HG03064 (cell line): ENCODE results near the gene SLC5A6.
"Not testable (repeated sequence)": the region's sequence is repeated elsewhere in the genome, so short reads cannot be mapped to it uniquely, and the experiment has no call there.

ENCODE experiments used
- ATAC-seq: cut with Tn5 transposase; IDR thresholded peaks from one replicate; pipeline ENCODE4 v1.9.1; 2021; ENCODE audit warnings: low read depth; ENCODE audit not compliant: unreplicated experiment

The SLC5A6 gene

GRCh38 chr2:27177441-27178351 lies 34.4 kb downstream of the SLC5A6 start:
- no peak for ATAC-seq

GRCh38 chr2:27175781-27176180 lies 36.3 kb downstream of the SLC5A6 start:
- not testable (repeated sequence) for ATAC-seq

DNA sequence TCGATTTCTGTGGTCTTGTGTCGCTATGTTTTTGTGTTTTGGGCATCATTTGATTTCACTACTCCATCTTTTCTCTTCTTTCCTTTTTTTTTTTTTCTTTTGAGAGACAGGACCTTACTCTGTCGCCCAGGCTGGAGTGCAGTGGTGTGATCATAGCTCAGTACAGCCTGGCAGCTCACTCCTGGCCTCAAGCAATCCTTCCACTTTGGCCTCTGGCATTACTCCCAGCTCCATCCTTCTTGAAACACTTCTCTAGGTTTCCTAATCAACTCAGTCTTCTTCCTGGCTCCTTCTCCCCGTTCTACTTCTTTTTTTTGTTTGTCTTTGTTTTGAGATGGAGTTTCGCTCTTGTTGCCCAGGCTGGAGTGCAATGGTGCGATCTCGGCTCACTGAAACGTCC lies 36.7 kb downstream of the SLC5A6 start:
- ATAC-seq = no peak

GRCh38 chr2:27174638-27175037 lies 37.4 kb downstream of the SLC5A6 start:
- ATAC-seq = no peak

DNA sequence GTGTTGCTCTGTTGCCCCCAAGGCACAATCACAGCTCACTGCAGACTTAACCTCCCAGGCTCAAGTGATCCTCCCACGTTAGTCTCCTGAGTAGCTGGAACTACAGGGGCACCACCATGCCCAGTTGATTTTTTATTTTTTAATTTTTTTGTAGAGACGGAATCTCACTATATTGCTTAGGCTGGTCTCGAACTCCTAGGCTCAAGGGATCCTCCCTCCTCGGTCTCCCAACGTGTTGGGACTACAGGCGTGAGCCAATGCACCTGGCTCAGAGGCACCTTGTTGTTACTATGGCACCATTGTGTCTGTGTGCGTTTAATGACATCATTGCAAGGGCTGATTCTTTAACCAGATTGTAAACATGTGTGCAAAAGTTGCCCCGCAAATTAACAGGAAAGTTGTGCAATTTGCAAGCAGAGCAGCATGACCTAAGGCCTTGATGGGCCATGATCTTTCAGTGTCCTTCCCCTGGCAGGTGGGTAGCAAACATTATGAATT lies 40.7 kb downstream of the SLC5A6 start:
- no peak for ATAC-seq

DNA sequence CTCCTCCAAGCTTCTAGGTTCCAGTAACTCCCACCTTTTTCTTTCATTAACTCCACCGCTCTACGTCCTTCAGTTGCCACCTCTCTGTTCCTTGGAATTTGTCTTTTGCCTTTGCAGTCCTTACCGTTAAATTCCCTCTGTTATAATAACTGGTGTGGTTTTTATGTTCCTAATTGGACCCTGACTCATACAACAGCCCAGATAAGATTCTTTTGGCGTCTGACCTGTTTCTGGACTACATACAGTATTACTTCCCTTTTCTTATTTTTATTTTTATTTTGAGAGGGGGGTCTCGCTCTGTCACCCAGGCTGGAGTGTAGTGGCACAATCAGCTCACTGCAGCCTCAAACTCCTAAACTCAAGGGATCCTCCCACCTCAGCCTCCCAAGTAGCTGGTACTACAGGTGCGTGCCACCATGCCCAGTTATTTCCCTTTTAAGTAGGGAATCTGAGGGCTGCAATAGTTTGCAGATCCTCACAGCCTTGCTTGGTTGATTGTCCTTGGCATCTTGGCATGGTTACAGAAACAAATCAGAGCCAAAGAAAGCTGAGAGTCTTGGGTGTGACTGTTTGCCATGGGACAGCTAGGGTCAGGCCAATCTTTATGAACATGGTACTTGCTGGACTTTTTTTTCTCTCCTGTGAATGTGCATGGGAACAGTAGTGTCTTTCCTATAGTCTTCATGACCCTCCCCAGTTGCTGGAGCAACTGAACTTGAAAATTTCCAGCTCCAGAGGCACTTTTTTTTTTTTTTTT lies 41.3 kb downstream of the SLC5A6 start:
- ATAC-seq = no peak

- no peak for ATAC-seq
Observed at GRCh38 chr2:27164960-27165763, 46.9 kb downstream of the SLC5A6 start.

GRCh38 chr2:27162151-27163121 lies 49.6 kb downstream of the SLC5A6 start:
- ATAC-seq = no peak

GRCh38 chr2:27160191-27160590 lies 51.9 kb downstream of the SLC5A6 start:
- ATAC-seq = no peak

DNA sequence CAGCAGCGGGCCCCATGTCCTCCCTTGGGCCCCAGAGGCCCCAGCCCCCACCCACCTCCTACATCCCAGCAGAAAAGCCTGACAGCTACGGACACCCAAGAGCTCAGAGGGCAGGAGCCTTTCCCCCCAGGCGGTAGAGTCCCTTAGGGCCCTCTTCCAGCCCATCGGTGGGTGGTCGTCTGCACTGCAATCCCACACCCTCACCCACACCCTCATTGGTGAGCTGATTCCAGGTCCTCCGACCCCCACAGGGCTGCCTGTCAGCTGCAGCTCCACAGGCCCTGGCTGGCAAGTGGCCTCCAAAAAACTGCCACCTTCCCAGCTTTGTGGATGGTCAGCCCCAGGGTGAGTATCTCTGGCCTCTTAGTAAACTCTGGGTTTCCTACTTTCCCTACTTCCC lies 52.8 kb downstream of the SLC5A6 start:
- ATAC-seq = no peak

DNA sequence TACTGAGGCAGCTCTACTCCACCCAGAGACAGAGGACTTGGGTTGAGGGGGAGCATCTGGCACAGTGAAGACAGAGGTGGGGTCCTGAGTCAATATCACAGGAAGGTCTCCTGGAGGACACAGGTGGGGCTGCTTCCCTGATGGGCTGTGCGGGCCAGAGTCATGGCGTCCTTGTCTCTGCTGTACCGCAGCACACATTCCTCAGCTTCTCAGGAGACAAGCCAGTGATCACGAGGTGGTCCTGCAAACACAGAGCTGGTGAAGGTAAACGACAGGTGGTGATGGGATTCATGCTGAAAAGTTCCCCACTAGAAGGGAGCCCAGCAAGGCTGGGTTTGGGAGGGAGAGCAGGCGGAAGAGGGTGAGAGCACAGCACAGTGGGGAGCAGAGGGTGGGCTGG lies 53.6 kb downstream of the SLC5A6 start:
- no peak for ATAC-seq

- ATAC-seq = no peak
Observed at GRCh38 chr2:27155069-27155520, 57.0 kb downstream of the SLC5A6 start.

DNA sequence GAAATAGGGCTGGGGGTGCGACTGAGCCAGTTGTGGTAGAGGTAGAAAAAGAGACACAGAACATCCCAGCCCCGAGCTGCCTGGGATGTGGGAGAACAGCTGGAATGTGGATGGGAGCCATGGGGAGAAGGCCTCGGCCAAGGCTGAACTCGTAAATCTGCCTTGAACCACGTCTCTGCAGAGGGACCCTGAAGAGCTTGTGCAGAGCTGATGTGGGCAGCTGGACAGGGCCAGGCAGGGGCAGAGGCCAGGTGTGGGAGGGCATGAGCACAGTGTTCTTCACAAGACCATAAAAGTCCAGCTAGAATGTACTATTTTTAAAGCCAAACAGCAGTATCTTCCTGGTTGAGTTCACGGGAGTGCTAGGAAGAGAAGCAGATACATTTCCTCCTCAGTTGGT lies 57.6 kb downstream of the SLC5A6 start:
- no peak for ATAC-seq

DNA sequence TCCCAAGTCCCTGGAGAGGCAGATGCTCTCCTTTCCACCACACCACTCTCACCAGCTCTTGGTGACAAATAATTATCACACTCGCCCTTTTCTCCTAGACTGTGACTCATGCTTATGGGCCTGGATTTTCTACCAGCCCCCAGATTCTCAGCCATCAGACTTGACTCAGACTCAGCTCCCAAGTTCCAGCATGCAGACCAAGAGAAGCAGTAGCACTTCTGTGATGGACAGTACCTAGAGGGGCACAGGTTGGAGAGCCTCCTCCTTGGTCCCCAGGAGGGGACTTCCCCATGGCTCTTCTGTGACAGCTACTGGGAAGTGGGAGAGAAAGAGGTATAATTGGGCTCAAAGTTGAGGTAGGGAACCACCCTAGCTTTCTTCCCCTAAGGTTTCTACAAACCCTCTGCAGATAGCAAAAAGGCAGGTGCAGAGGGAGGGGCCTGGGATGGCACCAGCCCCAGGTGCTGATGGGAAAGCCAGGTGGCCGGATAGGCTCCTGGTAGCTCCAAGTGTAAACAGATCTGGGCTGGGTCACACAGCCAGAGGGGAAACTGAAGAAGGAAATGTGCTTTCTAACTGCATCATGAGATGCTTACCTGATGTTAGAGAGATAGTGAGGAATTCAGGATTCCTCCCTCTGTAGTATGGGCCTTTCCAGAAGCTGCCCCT lies 59.1 kb downstream of the SLC5A6 start:
- no peak for ATAC-seq

- ATAC-seq = no peak
Observed at GRCh38 chr2:27152102-27152795, 59.8 kb downstream of the SLC5A6 start.

DNA sequence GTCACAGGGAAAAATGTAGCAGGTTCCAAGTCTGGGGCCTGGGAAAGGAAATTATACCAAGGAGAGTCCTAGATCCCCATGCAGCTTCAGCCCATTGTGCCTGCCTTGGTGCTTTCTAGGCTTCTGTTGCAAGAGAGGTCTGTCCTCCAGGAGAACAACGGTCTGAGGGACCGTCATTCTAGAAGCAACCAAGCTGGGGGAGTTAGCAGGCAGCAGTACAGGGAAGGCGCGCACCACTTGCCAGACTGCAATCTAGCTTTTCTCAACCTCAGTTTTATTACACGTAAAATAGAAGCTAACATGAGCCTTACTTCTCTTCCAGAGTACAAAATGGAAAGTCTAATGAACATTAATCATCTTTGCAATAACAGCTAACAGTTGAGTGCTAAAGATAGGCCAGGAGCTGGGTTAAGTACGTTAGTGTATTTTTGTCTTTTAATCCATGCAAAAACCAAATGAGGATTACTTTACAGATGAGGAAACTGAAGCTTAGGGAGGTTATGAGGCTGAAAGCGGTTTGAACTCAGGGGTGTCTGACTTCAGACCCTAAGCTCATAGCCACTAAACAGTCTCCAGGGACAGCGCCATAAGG lies 61.3 kb downstream of the SLC5A6 start:
- no peak for ATAC-seq
